ENCODE measurements around the gene PDE3B.
"Not testable (repeated sequence)": the region's sequence is repeated elsewhere in the genome, so short reads cannot be mapped to it uniquely, and the experiment has no call there.

Gene PDE3B

GRCh38 chr11:14672635-14673034 is 29.0 kb downstream of the PDE3B start:
- TF ChIP-seq CTCF (conservative IDR thresholded peaks at IDR 0.05) (no peak), ZFX (IDR thresholded peaks at IDR 0.05) (no peak)
- H3K27ac ChIP-seq: no peak overlapping the region

GRCh38 chr11:14673421-14673820 is 29.8 kb downstream of the PDE3B start:
- no peak overlapping the region for H3K27ac ChIP-seq
- TF ChIP-seq ZFX (IDR thresholded peaks at IDR 0.05) (no peak), CTCF (conservative IDR thresholded peaks at IDR 0.05) (no peak)

- no peak overlapping the region for H3K27ac ChIP-seq
These were observed 30.3 kb downstream of the PDE3B start for GRCh38 chr11:14673824-14674405.

GRCh38 chr11:14676068-14676467 is 32.5 kb downstream of the PDE3B start:
- TF ChIP-seq ZFX (IDR thresholded peaks at IDR 0.05): no peak
- no peak for TF ChIP-seq CTCF (conservative IDR thresholded peaks at IDR 0.05)
- H3K27ac ChIP-seq: no peak overlapping the region

More at GRCh38 chr11:14673824-14674405, 30.3 kb downstream of the PDE3B start:
- TF ChIP-seq ZFX (IDR thresholded peaks at IDR 0.05): no peak
- no peak for TF ChIP-seq CTCF (conservative IDR thresholded peaks at IDR 0.05)

- H3K27ac ChIP-seq: no peak overlapping the region
- TF ChIP-seq CTCF (conservative IDR thresholded peaks at IDR 0.05): no peak
- no peak for TF ChIP-seq ZFX (IDR thresholded peaks at IDR 0.05)
These were observed 33.5 kb downstream of the PDE3B start for GRCh38 chr11:14677146-14677545.

GRCh38 chr11:14678350-14678749 is 34.7 kb downstream of the PDE3B start:
- TF ChIP-seq ZFX (IDR thresholded peaks at IDR 0.05) (no peak), CTCF (conservative IDR thresholded peaks at IDR 0.05) (no peak)
- no peak overlapping the region for H3K27ac ChIP-seq

GRCh38 chr11:14679662-14680061 is 36.1 kb downstream of the PDE3B start:
- TF ChIP-seq CTCF (conservative IDR thresholded peaks at IDR 0.05) (no peak), ZFX (IDR thresholded peaks at IDR 0.05) (no peak)
- H3K27ac ChIP-seq: no peak overlapping the region

GRCh38 chr11:14684234-14684915 is 40.8 kb downstream of the PDE3B start:
- H3K27ac ChIP-seq: not testable (repeated sequence)
